Measurements from ENCODE around the gene CACNA2D1.

Gene CACNA2D1

DNA sequence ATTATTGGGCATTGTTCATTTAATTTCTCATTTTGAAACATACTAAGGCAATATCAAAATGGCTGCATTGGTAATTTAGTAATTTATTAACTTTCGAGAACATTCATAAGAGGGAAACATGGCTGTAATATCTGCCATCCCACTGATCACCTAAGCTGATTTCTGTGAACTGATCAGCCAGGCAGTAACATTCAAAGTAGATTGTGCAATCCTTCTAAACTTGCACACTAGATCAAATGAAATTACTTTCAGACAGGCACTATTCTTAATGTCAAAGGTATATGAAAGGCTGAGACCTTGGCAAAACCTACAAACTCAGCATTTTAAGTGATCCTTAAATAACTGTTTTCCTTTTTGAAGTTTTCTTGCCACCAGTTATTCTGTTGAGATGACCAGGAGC lies 290.7 kb downstream of the CACNA2D1 start:
- no peak for TF ChIP-seq CREB1 (IDR thresholded peaks at IDR 0.05; ENCODE audit: low read depth)
- no peak for TF ChIP-seq TAF1 (IDR thresholded peaks at IDR 0.05; ENCODE audit: low read depth)
- no peak for TF ChIP-seq NFIC (IDR thresholded peaks at IDR 0.05)
- no peak for TF ChIP-seq ZBTB7A (IDR thresholded peaks at IDR 0.05; ENCODE audit: low read depth)
- TF ChIP-seq, protein P1, sequence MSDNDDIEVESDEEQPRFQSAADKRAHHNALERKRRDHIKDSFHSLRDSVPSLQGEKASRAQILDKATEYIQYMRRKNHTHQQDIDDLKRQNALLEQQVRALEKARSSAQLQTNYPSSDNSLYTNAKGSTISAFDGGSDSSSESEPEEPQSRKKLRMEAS (IDR thresholded peaks at IDR 0.05), result no peak
- no peak for TF ChIP-seq FOXM1 (IDR thresholded peaks at IDR 0.05; ENCODE audit: borderline replicate concordance, low read depth)
- TF ChIP-seq, protein P2, sequence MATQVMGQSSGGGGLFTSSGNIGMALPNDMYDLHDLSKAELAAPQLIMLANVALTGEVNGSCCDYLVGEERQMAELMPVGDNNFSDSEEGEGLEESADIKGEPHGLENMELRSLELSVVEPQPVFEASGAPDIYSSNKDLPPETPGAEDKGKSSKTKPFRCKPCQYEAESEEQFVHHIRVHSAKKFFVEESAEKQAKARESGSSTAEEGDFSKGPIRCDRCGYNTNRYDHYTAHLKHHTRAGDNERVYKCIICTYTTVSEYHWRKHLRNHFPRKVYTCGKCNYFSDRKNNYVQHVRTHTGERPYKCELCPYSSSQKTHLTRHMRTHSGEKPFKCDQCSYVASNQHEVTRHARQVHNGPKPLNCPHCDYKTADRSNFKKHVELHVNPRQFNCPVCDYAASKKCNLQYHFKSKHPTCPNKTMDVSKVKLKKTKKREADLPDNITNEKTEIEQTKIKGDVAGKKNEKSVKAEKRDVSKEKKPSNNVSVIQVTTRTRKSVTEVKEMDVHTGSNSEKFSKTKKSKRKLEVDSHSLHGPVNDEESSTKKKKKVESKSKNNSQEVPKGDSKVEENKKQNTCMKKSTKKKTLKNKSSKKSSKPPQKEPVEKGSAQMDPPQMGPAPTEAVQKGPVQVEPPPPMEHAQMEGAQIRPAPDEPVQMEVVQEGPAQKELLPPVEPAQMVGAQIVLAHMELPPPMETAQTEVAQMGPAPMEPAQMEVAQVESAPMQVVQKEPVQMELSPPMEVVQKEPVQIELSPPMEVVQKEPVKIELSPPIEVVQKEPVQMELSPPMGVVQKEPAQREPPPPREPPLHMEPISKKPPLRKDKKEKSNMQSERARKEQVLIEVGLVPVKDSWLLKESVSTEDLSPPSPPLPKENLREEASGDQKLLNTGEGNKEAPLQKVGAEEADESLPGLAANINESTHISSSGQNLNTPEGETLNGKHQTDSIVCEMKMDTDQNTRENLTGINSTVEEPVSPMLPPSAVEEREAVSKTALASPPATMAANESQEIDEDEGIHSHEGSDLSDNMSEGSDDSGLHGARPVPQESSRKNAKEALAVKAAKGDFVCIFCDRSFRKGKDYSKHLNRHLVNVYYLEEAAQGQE (IDR thresholded peaks at IDR 0.05; ENCODE audit: low read depth), result no peak
- no peak for TF ChIP-seq EP300 (IDR thresholded peaks at IDR 0.05; ENCODE audit: borderline replicate concordance)
- no peak for TF ChIP-seq TEAD4 (IDR thresholded peaks at IDR 0.05)
- TF ChIP-seq, protein P3, sequence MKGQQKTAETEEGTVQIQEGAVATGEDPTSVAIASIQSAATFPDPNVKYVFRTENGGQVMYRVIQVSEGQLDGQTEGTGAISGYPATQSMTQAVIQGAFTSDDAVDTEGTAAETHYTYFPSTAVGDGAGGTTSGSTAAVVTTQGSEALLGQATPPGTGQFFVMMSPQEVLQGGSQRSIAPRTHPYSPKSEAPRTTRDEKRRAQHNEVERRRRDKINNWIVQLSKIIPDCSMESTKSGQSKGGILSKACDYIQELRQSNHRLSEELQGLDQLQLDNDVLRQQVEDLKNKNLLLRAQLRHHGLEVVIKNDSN (IDR thresholded peaks at IDR 0.05), result no peak
- no peak for TF ChIP-seq RAD21 (IDR thresholded peaks at IDR 0.05; ENCODE audit: low read depth)
- no peak for TF ChIP-seq TCF12 (IDR thresholded peaks at IDR 0.05; ENCODE audit: low read depth)
- no peak for TF ChIP-seq CEBPB (IDR thresholded peaks at IDR 0.05)
- no peak for TF ChIP-seq EGR1 (IDR thresholded peaks at IDR 0.05)
- no peak for TF ChIP-seq YY1 (IDR thresholded peaks at IDR 0.05; ENCODE audit: low read depth)

DNA sequence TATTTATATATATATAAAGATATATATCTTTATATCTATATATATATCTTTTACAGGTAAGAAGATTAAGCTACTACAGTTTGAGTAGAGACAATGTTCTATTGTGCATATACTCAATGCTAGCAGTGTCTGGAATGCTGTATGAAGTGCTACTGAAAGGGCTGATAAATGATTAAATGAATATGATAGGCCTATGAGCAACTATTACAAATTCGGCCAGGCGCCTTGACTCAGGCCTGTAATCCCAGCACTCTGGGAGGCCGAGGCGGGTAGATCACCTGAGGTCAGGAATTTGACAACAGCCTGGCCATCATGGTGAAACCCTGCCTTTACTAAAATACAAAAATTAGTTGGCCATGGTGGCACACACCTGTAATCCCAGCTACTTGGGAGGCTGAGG lies 297.1 kb downstream of the CACNA2D1 start:
- TF ChIP-seq RAD21 (IDR thresholded peaks at IDR 0.05; ENCODE audit: low read depth) (no peak), TCF12 (IDR thresholded peaks at IDR 0.05; ENCODE audit: low read depth) (no peak), TEAD4 (IDR thresholded peaks at IDR 0.05) (no peak), NFIC (IDR thresholded peaks at IDR 0.05) (no peak), YY1 (IDR thresholded peaks at IDR 0.05; ENCODE audit: low read depth) (no peak), FOXM1 (IDR thresholded peaks at IDR 0.05; ENCODE audit: borderline replicate concordance, low read depth) (no peak), ZBTB7A (IDR thresholded peaks at IDR 0.05; ENCODE audit: low read depth) (no peak), CEBPB (IDR thresholded peaks at IDR 0.05) (no peak), EGR1 (IDR thresholded peaks at IDR 0.05) (no peak), TAF1 (IDR thresholded peaks at IDR 0.05; ENCODE audit: low read depth) (no peak)
- TF ChIP-seq, protein P2 (IDR thresholded peaks at IDR 0.05; ENCODE audit: low read depth), result no peak
- TF ChIP-seq, protein P3 (IDR thresholded peaks at IDR 0.05), result no peak

DNA sequence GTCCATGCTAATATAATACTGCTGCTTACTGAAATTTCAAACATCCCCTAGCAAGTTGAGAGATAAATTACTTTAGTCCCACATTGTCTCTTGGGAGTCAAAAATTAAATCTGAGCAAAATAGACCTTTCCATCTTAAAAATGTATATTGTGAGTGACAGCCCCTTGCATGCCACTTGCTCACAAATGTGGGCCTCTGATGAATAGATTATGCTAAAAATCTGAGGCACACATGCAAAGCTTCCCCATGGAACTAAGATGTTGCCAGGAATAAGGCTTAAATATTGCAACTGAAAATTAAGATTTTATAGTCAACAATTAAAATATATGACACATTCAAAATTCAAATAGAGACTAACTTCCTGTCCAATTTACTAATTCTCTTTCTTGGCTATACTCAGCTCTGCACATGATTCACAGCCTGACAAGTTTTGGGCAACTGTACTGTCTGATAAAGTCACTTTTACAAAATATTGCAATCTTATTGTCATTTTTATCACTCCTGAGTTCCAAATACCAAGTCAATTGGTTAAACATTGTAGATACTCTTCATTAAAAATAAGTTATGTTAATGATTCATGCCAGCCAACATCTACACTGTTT lies 301.2 kb downstream of the CACNA2D1 start:
- TF ChIP-seq TEAD4 (IDR thresholded peaks at IDR 0.05) (no peak), NFIC (IDR thresholded peaks at IDR 0.05) (no peak), EGR1 (IDR thresholded peaks at IDR 0.05) (no peak), CREB1 (IDR thresholded peaks at IDR 0.05; ENCODE audit: low read depth) (no peak), FOXM1 (IDR thresholded peaks at IDR 0.05; ENCODE audit: borderline replicate concordance, low read depth) (no peak), TAF1 (IDR thresholded peaks at IDR 0.05; ENCODE audit: low read depth) (no peak), TCF12 (IDR thresholded peaks at IDR 0.05; ENCODE audit: low read depth) (no peak), YY1 (IDR thresholded peaks at IDR 0.05; ENCODE audit: low read depth) (no peak), CEBPB (IDR thresholded peaks at IDR 0.05) (no peak), RAD21 (IDR thresholded peaks at IDR 0.05; ENCODE audit: low read depth) (no peak), EP300 (IDR thresholded peaks at IDR 0.05; ENCODE audit: borderline replicate concordance) (no peak), ZBTB7A (IDR thresholded peaks at IDR 0.05; ENCODE audit: low read depth) (no peak)
- TF ChIP-seq, protein P2 (IDR thresholded peaks at IDR 0.05; ENCODE audit: low read depth), result no peak
- TF ChIP-seq, protein P3 (IDR thresholded peaks at IDR 0.05), result no peak
- TF ChIP-seq, protein P1 (IDR thresholded peaks at IDR 0.05), result no peak

All from Ishikawa (cell line).